ENCODE data around the gene GALNTL6.

GRCh38 chr4:172666711-172667368 is 853.6 kb downstream of the GALNTL6 start:
- no peak for TF ChIP-seq POLR2A (IDR thresholded peaks at IDR 0.05)
- TF ChIP-seq CTCF (IDR thresholded peaks at IDR 0.05), result no peak

Data from Peyer's patch (tissue), 4 donors.